Cardiac septum (tissue), 1 donor: ENCODE results near the gene PCK1. TPM values are rescaled to one million over a fixed set of nuclear protein-coding genes. Genes with fewer than 3 reads are reported as not detected.
A peak's percentile ranks its signal among the peaks of the same experiment; 100 is the strongest.

ENCODE experiments used
- DNase-seq: peaks from one replicate; pipeline ENCODE4 v3.0.0-alpha.2; 2020; ENCODE audit warnings: low spot score
- intact Hi-C: fragments of 100-400 bp; cut with DNase I; formaldehyde crosslinking; loops from one replicate; pipeline ENCODE4 v1.14.0; 2022
- total RNA-seq: library from RNA; stranded (reverse); fragmentation: NEBNext Ultra II Directional; extraction: Animal tissue kit (Norgen Biotek cat#: 25700); gene quantifications from one replicate; pipeline ENCODE4 v1.2.1, GENCODE V29; 2021
- donor health status: DM: no; HTN: no; CAD: no.

Gene PCK1
- total RNA-seq, 1 donor from 2014 or later: 0.48 TPM

DNA sequence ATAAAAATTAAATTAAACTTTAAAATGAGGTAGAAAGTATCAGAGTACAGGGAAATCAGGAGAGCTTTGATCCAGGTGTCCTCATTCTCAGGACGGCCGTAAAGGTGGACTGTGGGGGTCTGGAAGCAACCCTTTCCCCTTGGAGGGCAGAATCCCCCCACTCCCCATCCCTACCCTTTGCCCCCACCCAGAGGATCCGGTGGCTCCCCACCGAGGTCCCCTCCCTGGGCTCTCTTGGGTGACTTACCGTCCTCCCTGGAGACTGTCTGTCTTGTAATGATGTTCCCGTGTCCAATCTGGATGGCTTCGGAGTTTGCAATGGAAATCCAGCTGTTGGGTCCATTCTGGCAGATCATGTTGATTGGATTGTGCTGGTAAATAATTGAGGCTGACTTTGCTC lies 52.0 kb downstream of the PCK1 start:
- peak; percentile 47 for DNase-seq
- intact Hi-C loops: no loop called here

DNA sequence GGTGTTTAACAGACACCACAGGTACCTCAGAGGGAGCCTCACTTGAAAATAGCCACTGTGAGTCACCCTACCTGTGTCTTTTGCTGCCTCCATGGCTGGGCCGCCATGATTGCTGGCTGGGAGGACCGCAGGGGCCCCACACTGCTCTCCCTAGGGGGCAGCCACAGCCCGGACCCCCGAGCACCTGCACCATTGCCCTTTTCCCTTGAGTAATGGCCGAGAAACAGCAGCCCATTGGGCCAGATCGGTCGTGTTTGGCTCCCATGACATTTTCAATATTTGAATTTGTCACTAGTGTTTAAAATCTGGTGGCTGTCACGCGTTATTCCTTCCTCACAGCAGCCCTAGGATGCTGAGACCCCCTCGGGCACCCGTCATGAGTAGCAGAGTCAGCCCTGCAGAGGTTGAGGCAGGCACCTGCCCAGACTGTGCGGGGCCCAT lies 52.6 kb downstream of the PCK1 start:
- peak; percentile 65 for DNase-seq
- intact Hi-C loops: no loop called here

DNA sequence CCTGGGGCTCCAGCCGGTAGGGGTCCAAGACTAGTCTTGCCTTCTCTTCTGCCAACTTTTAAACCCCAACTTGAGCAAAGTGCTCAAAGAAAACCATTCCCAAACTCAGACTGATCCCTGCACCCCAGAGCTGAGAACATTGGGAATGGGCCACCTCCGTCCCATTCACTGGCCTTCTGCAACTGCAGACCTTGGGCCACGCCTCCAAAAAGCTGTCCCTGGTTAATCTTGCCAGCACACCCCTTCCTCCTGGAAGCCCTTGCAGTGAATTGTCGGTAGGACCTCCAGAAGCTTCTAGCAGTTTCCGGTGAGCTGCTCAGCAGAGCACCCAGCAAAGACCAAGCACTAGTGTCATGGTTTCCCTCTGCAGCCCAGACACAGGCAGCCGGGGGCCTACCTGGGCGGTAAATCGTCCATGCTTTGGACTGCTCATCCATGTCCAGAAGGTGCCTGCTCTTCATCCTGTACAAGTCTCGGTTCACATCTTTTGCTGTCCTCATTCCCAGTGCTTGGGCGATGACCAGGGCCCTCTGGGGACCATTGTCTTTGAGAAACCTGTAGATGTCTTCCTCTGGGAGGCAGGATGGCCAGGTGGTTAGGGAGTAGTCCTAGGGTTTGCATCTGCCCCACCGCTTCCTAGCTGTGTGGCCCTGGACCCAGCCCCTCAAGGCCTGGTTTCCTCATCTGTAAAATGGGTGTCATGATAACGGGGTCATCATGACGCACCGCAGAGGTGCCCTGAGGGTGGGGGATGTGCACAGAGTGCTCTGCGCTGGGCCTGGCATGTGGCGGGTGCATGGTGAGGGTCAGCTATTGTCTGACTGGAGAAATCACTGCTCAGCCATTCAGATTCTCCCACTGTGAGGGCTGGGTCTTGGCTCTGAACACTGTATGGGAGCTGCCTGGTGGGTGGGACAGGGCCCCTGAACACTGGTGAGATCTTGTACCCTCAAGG lies 53.9 kb downstream of the PCK1 start:
- DNase-seq: peak; percentile 64
- intact Hi-C loops: no loop called here

DNA sequence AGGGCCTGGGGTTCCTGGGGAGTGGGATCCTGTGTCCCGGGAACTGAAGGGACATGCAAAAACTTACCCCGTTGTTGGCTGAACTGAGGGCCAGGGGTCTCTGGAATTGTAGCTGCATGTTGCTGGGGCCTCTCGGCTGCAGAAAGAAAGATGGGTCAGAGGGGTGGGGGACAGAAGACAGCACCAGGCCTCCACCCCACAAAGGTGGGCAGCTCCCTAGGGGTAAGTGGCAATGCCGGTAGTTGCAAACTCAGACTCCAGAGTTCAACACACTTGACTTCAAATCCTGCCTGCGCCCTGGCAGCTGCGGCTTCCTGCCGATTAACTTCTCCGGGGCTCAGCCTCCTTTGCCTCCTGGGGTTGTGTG lies 54.5 kb downstream of the PCK1 start:
- intact Hi-C loops: no loop called here

DNA sequence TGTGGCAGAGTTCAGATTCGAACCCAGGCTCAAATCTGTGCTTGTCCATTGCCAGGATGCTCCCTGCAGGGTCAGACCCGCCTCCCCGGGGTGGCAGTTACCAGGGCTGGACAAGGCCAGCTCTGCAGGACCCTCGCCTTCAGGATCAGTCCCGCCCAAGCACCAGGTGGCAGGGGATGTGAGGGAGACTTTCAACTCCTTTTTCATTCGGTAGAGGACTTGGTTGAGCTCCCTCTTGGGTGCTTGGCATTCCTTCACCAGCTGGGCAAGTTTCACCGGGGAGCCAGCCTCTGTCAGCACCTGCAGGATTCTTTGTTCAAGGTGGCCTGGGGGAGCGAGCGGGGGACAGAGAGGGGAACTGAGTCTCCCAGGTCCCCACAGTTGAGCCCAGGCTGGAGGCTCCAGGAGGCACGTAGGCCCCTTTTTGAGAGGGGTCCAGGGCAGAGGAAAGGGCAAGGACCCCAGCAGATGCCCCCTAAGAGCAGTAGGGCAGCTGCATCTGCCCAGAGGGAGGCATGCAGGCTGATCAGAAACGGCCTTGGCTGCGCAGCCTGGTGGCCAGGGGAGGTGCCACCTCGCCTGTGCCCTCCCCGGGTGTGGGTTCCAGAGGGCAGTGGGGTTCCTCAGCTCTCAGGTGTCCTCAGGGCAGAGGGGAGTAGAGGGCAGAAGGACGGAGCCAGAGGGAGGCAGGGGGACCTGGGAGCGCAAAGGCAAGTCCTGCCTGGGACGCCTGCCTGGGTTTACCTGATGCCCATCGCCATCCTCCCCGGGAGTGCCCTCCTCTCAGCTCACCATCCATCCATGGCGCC lies 55.4 kb downstream of the PCK1 start:
- DNase-seq: no peak
- intact Hi-C loops: no loop called here

More for the DNA sequence above, 54.5 kb downstream of the PCK1 start:
- no peak for DNase-seq

DNA sequence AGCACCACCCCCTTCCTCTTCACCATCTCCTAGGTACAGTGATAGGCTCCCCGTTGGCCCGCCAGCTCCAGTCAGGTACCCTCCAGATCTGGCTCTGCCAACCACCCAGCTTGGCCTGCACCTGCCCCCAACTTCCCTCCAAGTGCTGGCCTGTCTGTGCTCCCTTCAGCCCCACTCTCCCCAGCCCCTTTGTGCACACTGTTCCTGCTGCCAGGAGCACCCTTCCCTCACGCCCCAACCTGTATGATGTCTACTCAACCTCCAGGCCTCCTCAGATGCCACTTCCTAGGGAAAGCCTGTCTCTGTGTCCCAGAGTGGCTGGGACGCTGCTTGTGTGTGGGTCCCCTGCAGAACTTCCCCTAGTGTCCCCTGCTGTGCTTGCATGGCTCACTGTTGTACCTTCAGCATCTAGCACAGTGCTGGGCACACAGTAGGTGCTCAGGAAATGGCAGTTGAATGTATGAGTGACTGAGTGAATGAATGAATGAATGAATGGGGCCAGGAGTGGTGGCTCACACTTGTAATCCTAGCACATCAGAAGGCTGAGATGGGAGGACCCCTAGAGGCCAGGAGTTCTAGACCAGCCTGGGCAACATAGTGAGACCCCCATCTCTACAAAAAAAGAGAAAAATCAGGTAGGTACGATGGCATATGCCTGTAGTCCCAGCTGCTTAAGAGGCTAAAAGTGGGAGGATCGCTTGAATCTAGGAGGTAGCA lies 56.3 kb downstream of the PCK1 start:
- no peak for DNase-seq
- intact Hi-C loops: no loop called here

Other genes with a start within 250 kb of the PCK1 start
- gene SPO11, start 231.3 kb upstream of the PCK1 start, total RNA-seq: not detected
- 13.8 TPM for gene RAE1, start 209.9 kb upstream of the PCK1 start, total RNA-seq
- 63.1 TPM for gene RBM38, start 169.7 kb upstream of the PCK1 start, total RNA-seq
- not detected for gene CTCFL, start 36.0 kb upstream of the PCK1 start, total RNA-seq
- 0.43 TPM for gene ZBP1, start 59.3 kb downstream of the PCK1 start, total RNA-seq
- gene PMEPA1, start 148.9 kb downstream of the PCK1 start, total RNA-seq: 34.8 TPM